ENCODE measurements around the gene ANKEF1. TPM values are rescaled to one million over a fixed set of nuclear protein-coding genes. Genes with fewer than 3 reads are reported as not detected.

ANKEF1 gene
- total RNA-seq, 2 donors from 2014 or later, result 6.3 to 7.3 TPM

- intact Hi-C loops (cut with DNase I, micrococcal nuclease), result no loop called here
- ATAC-seq, result peak; percentile 33
- no peak for DNase-seq
Measured at GRCh38 chr20:10076126-10077080, 41.6 kb downstream of the ANKEF1 start.

GRCh38 chr20:10077081-10077471 lies 42.3 kb downstream of the ANKEF1 start:
- intact Hi-C loops (cut with DNase I, micrococcal nuclease), result no loop called here
- peak in 1 of 2 donors; percentile 11 for DNase-seq
- ATAC-seq, result no peak

- intact Hi-C loops (cut with DNase I, micrococcal nuclease), result no loop called here
- DNase-seq (no peak), ATAC-seq (no peak)
Measured at GRCh38 chr20:10077886-10078285, 43.1 kb downstream of the ANKEF1 start.

GRCh38 chr20:10078403-10078802 lies 43.6 kb downstream of the ANKEF1 start:
- ATAC-seq, result no peak
- intact Hi-C loops (cut with DNase I, micrococcal nuclease), result no loop called here
- DNase-seq, result no peak

GRCh38 chr20:10079964-10080363 lies 45.2 kb downstream of the ANKEF1 start:
- ATAC-seq (no peak), DNase-seq (no peak)
- intact Hi-C loops (cut with DNase I, micrococcal nuclease), result no loop called here

- intact Hi-C loops (cut with DNase I, micrococcal nuclease), result no loop called here
- DNase-seq (no peak), ATAC-seq (no peak)
Measured at GRCh38 chr20:10080574-10080973, 45.8 kb downstream of the ANKEF1 start.

GRCh38 chr20:10089871-10090587 lies 55.2 kb downstream of the ANKEF1 start:
- ATAC-seq (peak; percentile 5), DNase-seq (no peak)
- intact Hi-C loops (cut with DNase I, micrococcal nuclease), result loop anchor here (5.0 to 10.0 kb wide), 2 partner anchors 108 to 115 kb away; no protein-coding TSS in a partner anchor

- DNase-seq (peak in 1 of 2 donors; percentile 34), ATAC-seq (peak; percentile 91)
- intact Hi-C loops (cut with DNase I, micrococcal nuclease), result loop anchor here (5.0 to 10.0 kb wide), 2 partner anchors 108 to 116 kb away; no protein-coding TSS in a partner anchor
Measured at GRCh38 chr20:10090588-10091166, 55.9 kb downstream of the ANKEF1 start.

- ATAC-seq (no peak), DNase-seq (no peak)
- intact Hi-C loops (cut with DNase I, micrococcal nuclease), result loop anchor here (5.0 to 10.0 kb wide), 2 partner anchors 111 to 118 kb away; no protein-coding TSS in a partner anchor
Measured at GRCh38 chr20:10093087-10093591, 58.4 kb downstream of the ANKEF1 start.

- intact Hi-C loops (cut with DNase I, micrococcal nuclease), result loop anchor here (5.0 to 10.0 kb wide), 2 partner anchors 112 to 120 kb away; no protein-coding TSS in a partner anchor
- no peak for ATAC-seq
- DNase-seq, result no peak
Measured at GRCh38 chr20:10094566-10095173, 59.9 kb downstream of the ANKEF1 start.

GRCh38 chr20:10096790-10097189 lies 62.0 kb downstream of the ANKEF1 start:
- ATAC-seq, result no peak
- intact Hi-C loops (cut with DNase I, micrococcal nuclease), result loop anchor here in 1 of 2 donors (10.0 kb wide), 1 partner anchor 122 kb away; no protein-coding TSS in a partner anchor
- no peak for DNase-seq

GRCh38 chr20:10105046-10105445 lies 70.3 kb downstream of the ANKEF1 start:
- DNase-seq (no peak), ATAC-seq (no peak)
- intact Hi-C loops (cut with DNase I, micrococcal nuclease), result no loop called here

Other genes with a start within 250 kb of the ANKEF1 start
- gene PAK5, start 195.9 kb upstream of the ANKEF1 start, total RNA-seq, result not detected
- 1 to 10 TPM in 1 of 2 donors, under 1 TPM in 1; 0.76 to 1.7 TPM for gene SNAP25, start 183.8 kb downstream of the ANKEF1 start, total RNA-seq

All from left colon (tissue), 2 donors.